Endothelial cell of umbilical vein (primary cell): ENCODE results near the gene ARNT2. TPM values are rescaled to one million over a fixed set of nuclear protein-coding genes. Genes with fewer than 3 reads are reported as not detected.

Experiments used
- BruUV-seq: library from RNA; stranded (reverse); fragments of 400-500 nt; replicated peaks from 2 replicates; lab custom pipeline; 2021; lab: Mats Ljungman, UMichigan
- CTCF ChIA-PET: fragments of 300-600, 350-600 bp; sonication (Branson Sonifier 250); formaldehyde crosslinking; loops from one replicate; lab custom pipeline; 2021; ENCODE audit warnings: antibody characterized with exemption, inconsistent platforms; lab: Charles Lee
- POLR2A ChIA-PET: fragments of 300-600, 350-600 bp; sonication (Branson Sonifier 250); formaldehyde crosslinking; loops from one replicate; lab custom pipeline; 2021; ENCODE audit warnings: antibody characterized with exemption, inconsistent platforms; lab: Charles Lee
- DNase-seq: peaks from one replicate; pipeline ENCODE4 v3.0.0-alpha.2; 2011; ENCODE audit warnings: low read depth, low spot score
- FAIRE-seq: peaks from 2 replicates; lab custom pipeline; 2011; peaks lifted over from hg19 to GRCh38; lab: Jason Lieb, UNC
- H2AFZ ChIP-seq: 2 replicates; pipeline ENCODE4 v1.6.0; 2012; ENCODE audit warnings: low read depth, low read length, control low read depth, inconsistent platforms
- H3K27ac ChIP-seq: 2 replicates; pipeline ENCODE4 v1.5.1; 2011; ENCODE audit warnings: low read depth, mild to moderate bottlenecking, control low read depth, low read length, moderate library complexity; ENCODE audit not compliant: insufficient read depth
- H3K27me3 ChIP-seq, 2 experiments: 2 replicates each; pipeline versions ENCODE4 v1.6.0 to v1.6.1; 2011; ENCODE audit warnings: low read length in 2 of 2, mixed read lengths in 1 of 2; ENCODE audit not compliant: control insufficient read depth in 2 of 2, insufficient read depth in 2 of 2
- H3K36me3 ChIP-seq, 2 experiments: 2 replicates in 1 of 2; 3 replicates in 1 of 2; pipeline ENCODE4 v1.5.1; 2011; ENCODE audit warnings: low read length in 2 of 2, mild to moderate bottlenecking in 1 of 2, moderate library complexity in 1 of 2; ENCODE audit not compliant: control insufficient read depth in 2 of 2, insufficient read depth in 2 of 2; ENCODE audit errors: extremely low read depth in 1 of 2
- H3K4me1 ChIP-seq: 3 replicates; pipeline ENCODE4 v1.5.1; 2011; ENCODE audit warnings: mild to moderate bottlenecking, low read length; ENCODE audit not compliant: control insufficient read depth, insufficient read depth; ENCODE audit errors: extremely low read depth
- H3K4me2 ChIP-seq: 2 replicates; pipeline ENCODE4 v1.6.1; 2011; ENCODE audit warnings: low read length, control low read depth, mixed read lengths; ENCODE audit not compliant: insufficient read depth
- H3K4me3 ChIP-seq, 3 experiments: fragments of 200-600 bp in 1 of 3; sonication (generic), shearing (Covaris generic) in 1 of 3; replicated peaks in 1 of 3; 2 replicates each; pipeline ENCODE4 v1.5.1; 2011 to 2016; ENCODE audit warnings: control low read depth in 3 of 3, low read length in 3 of 3, mild to moderate bottlenecking in 2 of 3, inconsistent platforms in 1 of 3, low read depth in 1 of 3, moderate library complexity in 1 of 3; ENCODE audit not compliant: insufficient read depth in 1 of 3
- H3K79me2 ChIP-seq: 2 replicates; pipeline ENCODE4 v1.6.0; 2012; ENCODE audit warnings: low read length, inconsistent platforms; ENCODE audit not compliant: control insufficient read depth, insufficient read depth
- H3K9ac ChIP-seq: replicated peaks from 2 replicates; pipeline ENCODE3; 2011; ENCODE audit warnings: low read length, control low read depth; ENCODE audit not compliant: insufficient read depth; ENCODE audit errors: extremely low read depth
- H3K9me1 ChIP-seq: replicated peaks from 3 replicates; pipeline ENCODE4 v1.6.0; 2011; ENCODE audit warnings: mild to moderate bottlenecking, low read length; ENCODE audit not compliant: control insufficient read depth, insufficient read depth; ENCODE audit errors: extremely low read depth
- H3K9me3 ChIP-seq: replicated peaks from 2 replicates; pipeline ENCODE4 v1.5.1; 2012; ENCODE audit warnings: low read length, inconsistent platforms; ENCODE audit not compliant: control insufficient read depth, insufficient read depth
- H4K20me1 ChIP-seq: replicated peaks from 2 replicates; pipeline ENCODE3; 2011; ENCODE audit warnings: mild to moderate bottlenecking, low read length; ENCODE audit not compliant: control insufficient read depth, insufficient read depth; ENCODE audit errors: extremely low read depth
- EZH2 ChIP-seq: IDR thresholded peaks from 2 replicates; pipeline ENCODE4 v1.6.1; 2012; ENCODE audit warnings: borderline replicate concordance, low read depth, mild to moderate bottlenecking, moderate library complexity, low read length, inconsistent platforms; ENCODE audit not compliant: severe bottlenecking
- FOS ChIP-seq: IDR thresholded peaks from 2 replicates; pipeline ENCODE4 v1.6.1; 2011; ENCODE audit warnings: mild to moderate bottlenecking, low read length, moderate library complexity, borderline replicate concordance; ENCODE audit not compliant: insufficient read depth
- GATA2 ChIP-seq: IDR thresholded peaks from 2 replicates; pipeline ENCODE4 v1.7.0; 2011; ENCODE audit warnings: low read depth, mild to moderate bottlenecking, moderate library complexity, mixed read lengths, low read length; ENCODE audit not compliant: insufficient read length, insufficient read depth
- JUN ChIP-seq: IDR thresholded peaks from 2 replicates; pipeline ENCODE4 v1.6.1; 2011; ENCODE audit warnings: borderline replicate concordance, low read depth; ENCODE audit not compliant: insufficient read length, insufficient read depth
- MYC ChIP-seq: IDR thresholded peaks from one replicate; pipeline ENCODE4 v1.6.1; 2011; ENCODE audit warnings: mild to moderate bottlenecking, low read depth, low read length
- POLR2A ChIP-seq: IDR thresholded peaks from 2 replicates; pipeline ENCODE4 v1.6.1; 2012; ENCODE audit warnings: low read depth, mild to moderate bottlenecking, control low read depth, low read length
- POLR2AphosphoS5 ChIP-seq: IDR thresholded peaks from 2 replicates; pipeline ENCODE4 v1.6.1; 2012; ENCODE audit warnings: low read depth, mild to moderate bottlenecking, control low read depth, low read length, moderate library complexity; ENCODE audit not compliant: insufficient read depth
- dilution Hi-C: fragments of 300-500 bp; cut with MboI; formaldehyde crosslinking; loops from one replicate; pipeline ENCODE4 v1.15.0; 2019; ENCODE audit warnings: low sequenced_read_pairs; ENCODE audit not compliant: extremely low pct_ligation_motif_present
- intact Hi-C: fragments of 100-400 bp; cut with micrococcal nuclease; formaldehyde crosslinking; loops from one replicate; pipeline ENCODE4 v1.10.0; 2022
- polyA plus RNA-seq, 4 experiments: library from polyadenylated mRNA; depleted of rRNA in 3 of 4; stranded (reverse) in 3 of 4; unstranded in 1 of 4; fragments of >200 nt; gene quantifications; 2 replicates each; pipeline versions ENCODE4 v1.2.1 to v1.2.3, GENCODE V29; 2011 to 2012; ENCODE audit warnings: missing spikeins in 1 of 4
- total RNA-seq: library from RNA; stranded (reverse); gene quantifications from 2 replicates; pipeline ENCODE4 v1.2.3, GENCODE V29; 2021
- TF ChIP-seq, protein P1 (sequence below), 2 donors: IDR thresholded peaks; 1 replicate in 1 of 2; 2 replicates in 1 of 2; pipeline ENCODE4 v1.5.1; 2011; ENCODE audit warnings: low read length in 2 of 2, mild to moderate bottlenecking in 2 of 2, moderate library complexity in 2 of 2, control low read depth in 1 of 2, inconsistent platforms in 1 of 2, low read depth in 1 of 2; ENCODE audit not compliant: insufficient read depth in 1 of 2; ENCODE audit errors: extremely low read depth in 1 of 2
- TF ChIP-seq, protein P2 (sequence below): IDR thresholded peaks from 2 replicates; pipeline ENCODE4 v1.6.1; 2011; ENCODE audit not compliant: insufficient read depth, insufficient read length

The ARNT2 gene
- total and polyA plus RNA-seq, 2 donors (not counting 3 experiments of a cell fraction or from before 2014, with no cell fraction given): 0.03 to 0.20 TPM

GRCh38 chr15:80447077-80447476, 42.9 kb downstream of the ARNT2 start:
- ChIA-PET CTCF (interaction anchor here (0.9 to 1.4 kb wide), 2 partner anchors 332 to 819 kb away, joined by 4 to 7 read pairs; partner anchors contain the start of gene CEMIP), POLR2A (no interaction called here)
- H3K4me3 ChIP-seq: no peak overlapping the region
- no peak overlapping the region for H3K27ac ChIP-seq
- intact Hi-C loops (no loop called here), dilution Hi-C loops (no loop called here)
- no peaks in the 10 kb centered on the region for H3K9me3 ChIP-seq
- TF ChIP-seq POLR2AphosphoS5: no peak
- TF ChIP-seq, protein P1, sequence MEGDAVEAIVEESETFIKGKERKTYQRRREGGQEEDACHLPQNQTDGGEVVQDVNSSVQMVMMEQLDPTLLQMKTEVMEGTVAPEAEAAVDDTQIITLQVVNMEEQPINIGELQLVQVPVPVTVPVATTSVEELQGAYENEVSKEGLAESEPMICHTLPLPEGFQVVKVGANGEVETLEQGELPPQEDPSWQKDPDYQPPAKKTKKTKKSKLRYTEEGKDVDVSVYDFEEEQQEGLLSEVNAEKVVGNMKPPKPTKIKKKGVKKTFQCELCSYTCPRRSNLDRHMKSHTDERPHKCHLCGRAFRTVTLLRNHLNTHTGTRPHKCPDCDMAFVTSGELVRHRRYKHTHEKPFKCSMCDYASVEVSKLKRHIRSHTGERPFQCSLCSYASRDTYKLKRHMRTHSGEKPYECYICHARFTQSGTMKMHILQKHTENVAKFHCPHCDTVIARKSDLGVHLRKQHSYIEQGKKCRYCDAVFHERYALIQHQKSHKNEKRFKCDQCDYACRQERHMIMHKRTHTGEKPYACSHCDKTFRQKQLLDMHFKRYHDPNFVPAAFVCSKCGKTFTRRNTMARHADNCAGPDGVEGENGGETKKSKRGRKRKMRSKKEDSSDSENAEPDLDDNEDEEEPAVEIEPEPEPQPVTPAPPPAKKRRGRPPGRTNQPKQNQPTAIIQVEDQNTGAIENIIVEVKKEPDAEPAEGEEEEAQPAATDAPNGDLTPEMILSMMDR (IDR thresholded peaks at IDR 0.05; ENCODE audit: extremely low read depth in 1 of 2, insufficient read depth in 1 of 2, low read depth in 1 of 2, low read length in 2 of 2): no peak
- TF ChIP-seq JUN: no peak
- no peak for TF ChIP-seq GATA2
- no peak for TF ChIP-seq POLR2A
- TF ChIP-seq MYC: no peak
- no peak for TF ChIP-seq FOS
- TF ChIP-seq, protein P2, sequence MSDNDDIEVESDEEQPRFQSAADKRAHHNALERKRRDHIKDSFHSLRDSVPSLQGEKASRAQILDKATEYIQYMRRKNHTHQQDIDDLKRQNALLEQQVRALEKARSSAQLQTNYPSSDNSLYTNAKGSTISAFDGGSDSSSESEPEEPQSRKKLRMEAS: no peak
- TF ChIP-seq EZH2: no peak
- no peaks in the 10 kb centered on the region for H3K79me2 ChIP-seq
- no peak overlapping the region for H3K4me2 ChIP-seq
- H4K20me1 ChIP-seq: no peaks in the 10 kb centered on the region
- DNase-seq (no peak), FAIRE-seq (no peak)
- no peaks in the 10 kb centered on the region for H3K4me1 ChIP-seq
- H3K9ac ChIP-seq: no peak overlapping the region
- no TSS peak for BruUV-seq
- H2AFZ ChIP-seq: no peak overlapping the region
- H3K27me3 ChIP-seq: peaks cover 0 to 6% of the 10 kb centered on the region in 2 experiments
- H3K9me1 ChIP-seq: no peaks in the 10 kb centered on the region
- H3K36me3 ChIP-seq: no peaks in the 10 kb centered on the region
